ENCODE measurements around the gene CTBP1. TPM values are rescaled to one million over a fixed set of nuclear protein-coding genes. Genes with fewer than 3 reads are reported as not detected.
A peak's percentile ranks its signal among the peaks of the same experiment; 100 is the strongest.

The CTBP1 gene
- total and polyA plus RNA-seq, 9 of the 15 experiments (the other 6 are each of a cell fraction or from before 2014, with no cell fraction given): 14.5 to 162 (median 68.2) TPM

DNA sequence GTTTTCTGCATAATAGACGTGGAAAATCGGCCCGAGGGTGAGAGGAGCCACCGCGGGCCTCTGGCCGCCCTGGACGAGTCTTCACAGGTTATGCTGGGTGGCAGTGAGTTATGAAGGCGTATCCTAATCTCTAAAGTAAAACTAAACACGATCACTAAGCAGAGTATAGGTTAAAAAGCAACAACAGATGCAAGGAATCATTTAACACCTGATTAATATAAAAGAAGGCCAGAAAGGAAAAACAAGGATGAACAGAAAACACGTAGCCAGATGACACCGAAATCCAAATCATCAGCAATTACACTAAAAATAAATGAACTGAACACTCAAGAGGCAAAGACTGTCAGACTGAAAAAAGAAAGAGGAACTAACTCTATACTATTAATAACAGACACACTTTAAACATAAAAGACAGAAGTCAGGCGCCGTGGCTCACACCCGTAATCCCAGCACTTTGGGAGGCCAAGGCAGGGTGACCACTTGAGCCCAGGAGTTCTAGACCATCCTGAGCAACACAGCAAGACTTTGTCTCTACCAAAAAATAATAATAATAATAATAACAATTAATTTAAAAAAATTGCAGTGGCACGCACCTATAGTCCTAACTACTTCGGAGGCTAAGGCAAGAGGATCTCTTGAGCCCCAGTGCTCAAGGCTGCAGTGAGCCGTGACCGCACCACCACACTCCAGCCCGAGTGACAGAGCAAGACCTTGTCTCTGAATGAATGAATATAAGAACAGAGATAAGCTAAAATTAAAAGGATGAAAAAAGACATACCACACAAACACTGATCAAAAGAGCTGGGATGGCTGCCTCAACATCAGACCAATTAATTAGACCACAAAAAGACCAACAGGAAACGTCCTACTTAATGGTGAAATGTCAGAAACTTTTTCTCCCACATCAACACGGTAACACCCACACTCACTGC lies 30.0 kb downstream of the CTBP1 start:
- no peak for FAIRE-seq
- Histone ChIP-seq H3K27me3 (ENCODE audit: control insufficient read depth in 2 of 2, insufficient read depth in 2 of 2, low read length in 2 of 2) (no peaks in the 10 kb centered on the region), H3K79me2 (ENCODE audit: control insufficient read depth, insufficient read depth, low read length) (no peaks in the 10 kb centered on the region; the same call in 2 of the 3 replicates), H3K4me3 (no peak overlapping the region), H3K9ac (ENCODE audit: insufficient read depth in 1 of 2, low read depth in 2 of 2, low read length in 2 of 2) (peak overlapping the region in 1 of 2 experiments; percentile 56; a peak in 1 of 4 replicates), H3K4me1 (replicated peaks in 1 of 2; ENCODE audit: control insufficient read depth in 2 of 2, insufficient read depth in 2 of 2, low read length in 2 of 2) (peaks cover 0 to 18% of the 10 kb centered on the region in 2 experiments; a peak in 1 of 5 replicates), H3K9me3 (replicated peaks; ENCODE audit: control insufficient read depth, insufficient read depth, low read depth, low read length) (no peaks in the 10 kb centered on the region), H3K4me2 (ENCODE audit: insufficient read depth, low read length) (no peak overlapping the region), H4K20me1 (replicated peaks; ENCODE audit: control insufficient read depth, insufficient read depth, low read length) (no peaks in the 10 kb centered on the region), H3K9me1 (ENCODE audit: control insufficient read depth, insufficient read depth, low read length) (no peaks in the 10 kb centered on the region), H3K36me3 (ENCODE audit: control insufficient read depth, insufficient read depth, low read length) (peaks cover 76% of the 10 kb centered on the region; the same call in 2 of the 3 replicates), H3K27ac (ENCODE audit: extremely low read depth, low read depth, low read length) (no peak overlapping the region), H2AFZ (ENCODE audit: low read depth, low read length) (no peak overlapping the region)
- POLR2A ChIA-PET: interaction anchor here (1.0 kb wide), 1 partner anchor 9 kb away, joined by 3 read pairs; no protein-coding TSS in a partner anchor
- CTCF ChIA-PET (ENCODE audit: low intra/inter-chr PET ratio): no interaction called here
- in situ Hi-C loops (cut with MboI): no loop called here
- no peak for DNase-seq (ENCODE audit: extremely low read depth in 1 of 4, low spot score in 3 of 4)
- 92% methylated on average over 21 of the region's 21 CpGs for WGBS (ENCODE audit: insufficient coverage, low coverage, missing lambda C conversion rate)
- BruUV-seq (replicated peaks): no TSS peak
- intact Hi-C loops (cut with micrococcal nuclease): no loop called here
- no peak for ATAC-seq
- no peak for TF ChIP-seq SP1 (CRISPR knock-in tag; IDR thresholded peaks at IDR 0.05)
- TF ChIP-seq ZBTB1 (CRISPR knock-in tag; IDR thresholded peaks at IDR 0.05; ENCODE audit: borderline replicate concordance, low read depth): no peak
- no peak for TF ChIP-seq CEBPG (CRISPR knock-in tag; IDR thresholded peaks at IDR 0.05)
- no peak for TF ChIP-seq CEBPG (tag; conservative IDR thresholded peaks at IDR 0.05 in 1 of 2, IDR thresholded peaks at IDR 0.05 in 1 of 2)

Data from K562 (cell line).